ENCODE results near the gene AMBP.
"Not testable (repeated sequence)": the region's sequence is repeated elsewhere in the genome, so short reads cannot be mapped to it uniquely, and the experiment has no call there.

The AMBP gene

DNA sequence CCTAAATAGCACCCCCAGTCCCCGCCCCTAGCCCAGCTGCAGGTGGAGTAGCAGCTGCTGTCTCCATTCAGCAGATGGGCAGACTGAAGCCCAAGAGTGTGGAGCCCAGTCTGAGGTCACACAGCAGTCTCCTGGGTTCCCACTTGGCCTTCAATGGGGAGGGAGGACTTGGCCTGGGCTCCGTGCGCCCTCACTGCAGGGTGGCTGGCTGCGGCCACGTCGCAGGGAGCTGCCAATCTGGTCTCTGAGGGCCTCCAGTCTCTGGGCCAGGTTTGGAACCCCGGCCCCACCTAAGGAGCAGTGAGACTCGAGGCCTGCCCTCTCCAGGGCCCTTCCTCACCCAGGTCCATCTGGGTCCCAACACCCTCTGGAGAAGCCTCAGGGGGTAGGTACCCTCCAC is 13.6 kb upstream of the AMBP start:
- DNase-seq (ENCODE audit: low read depth in 2 of 2) = no peak

- no peak for DNase-seq (ENCODE audit: low read depth in 2 of 2)
These were observed 12.7 kb upstream of the AMBP start for GRCh38 chr9:114090798-114091197.

DNA sequence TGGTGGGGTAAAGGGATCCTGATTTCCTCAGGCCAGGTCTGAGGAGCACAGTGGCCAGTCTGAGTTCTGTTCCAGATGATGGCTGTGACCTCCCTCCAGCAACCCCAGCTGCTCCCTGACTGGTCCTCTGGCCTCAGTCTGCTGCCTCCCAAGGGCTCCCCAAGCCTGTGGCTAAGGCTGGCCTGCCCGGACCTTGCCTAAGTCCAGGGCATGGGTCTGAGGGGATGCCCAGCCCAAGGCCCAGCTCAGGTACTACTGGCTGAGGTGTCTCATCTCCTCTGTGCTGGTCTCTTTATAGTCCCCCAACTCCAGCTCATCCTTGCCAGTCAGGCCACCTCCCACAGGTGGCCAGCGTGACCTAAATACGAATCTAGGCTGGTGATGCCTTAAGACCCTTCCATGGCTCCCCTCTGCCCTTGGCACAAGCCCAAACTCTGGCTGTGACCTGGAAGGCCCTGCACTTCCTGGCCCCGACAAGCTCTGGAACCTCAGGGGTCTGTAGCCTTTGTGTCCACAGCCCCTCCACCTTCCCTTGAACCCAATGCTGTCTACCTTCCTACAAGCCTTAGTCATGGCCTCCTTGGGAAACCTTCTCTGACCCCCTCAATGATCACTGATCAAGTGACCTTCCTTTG is 11.2 kb upstream of the AMBP start:
- no peak for DNase-seq (ENCODE audit: low read depth in 2 of 2)

GRCh38 chr9:114088571-114089170 is 10.6 kb upstream of the AMBP start:
- DNase-seq (ENCODE audit: low read depth in 2 of 2) = no peak

- DNase-seq (ENCODE audit: low read depth in 2 of 2) = no peak
These were observed 9.6 kb upstream of the AMBP start for GRCh38 chr9:114087721-114088120.

DNA sequence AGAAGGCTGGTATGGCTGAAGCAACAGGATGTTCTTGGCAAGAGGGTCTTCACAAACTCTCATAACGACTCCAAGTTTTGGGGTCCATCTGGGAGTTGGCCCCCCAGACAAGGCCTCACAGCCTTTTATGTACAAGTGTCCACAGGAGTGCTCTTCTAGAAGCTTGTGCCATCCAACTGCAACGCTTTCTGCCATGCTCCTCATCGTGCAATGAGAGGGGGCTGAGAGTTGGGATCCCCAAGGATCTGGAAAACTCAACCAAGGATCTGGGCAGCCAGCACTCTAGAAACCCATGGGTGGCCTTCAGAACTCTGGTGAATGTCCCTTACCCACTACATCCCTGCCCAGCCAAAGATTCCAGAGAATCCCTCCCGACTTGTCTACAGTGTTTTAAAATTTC is 8.5 kb upstream of the AMBP start:
- no peak for DNase-seq (ENCODE audit: low read depth in 2 of 2)

GRCh38 chr9:114086009-114086408 is 7.9 kb upstream of the AMBP start:
- no peak for DNase-seq (ENCODE audit: low read depth in 2 of 2)

- no peak for DNase-seq (ENCODE audit: low read depth in 2 of 2)
These were observed 7.3 kb upstream of the AMBP start for GRCh38 chr9:114085387-114085789.

GRCh38 chr9:114084282-114085073 is 6.4 kb upstream of the AMBP start:
- no peak for DNase-seq (ENCODE audit: low read depth in 2 of 2)

- DNase-seq (ENCODE audit: low read depth in 2 of 2) = no peak
These were observed 5.6 kb upstream of the AMBP start for GRCh38 chr9:114083666-114084065.

DNA sequence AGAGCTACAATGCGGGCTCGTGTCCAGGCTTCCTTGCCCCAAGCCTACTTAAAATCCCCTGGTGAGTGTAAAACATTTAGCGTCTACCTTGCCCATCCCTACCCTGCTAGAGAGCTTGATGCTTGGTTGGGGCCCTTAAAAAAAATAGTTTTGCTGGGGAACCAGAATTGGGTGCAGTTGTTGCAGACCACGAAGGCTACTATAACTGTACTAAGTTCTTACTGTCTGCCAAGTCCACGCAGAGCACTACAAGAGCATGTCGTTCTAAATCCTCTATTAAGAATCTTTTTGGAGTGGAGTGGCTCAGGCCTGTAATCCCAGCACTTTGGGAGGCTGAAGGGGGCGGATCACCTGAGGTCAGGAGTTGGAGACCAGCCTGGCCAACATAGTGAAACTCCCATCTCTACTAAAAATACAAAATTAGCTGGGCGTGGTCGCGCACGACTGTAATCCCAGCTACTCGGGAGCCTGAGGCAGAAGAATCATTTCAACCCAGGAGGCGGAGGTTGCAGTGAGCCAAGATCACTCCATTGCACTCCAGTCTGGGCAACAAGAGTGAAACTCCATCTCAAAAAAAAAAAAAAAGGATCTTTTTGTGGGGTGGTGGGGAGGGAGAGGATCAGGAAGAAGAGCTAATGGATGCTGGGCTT is 4.8 kb upstream of the AMBP start:
- DNase-seq (ENCODE audit: low read depth in 2 of 2) = not testable (repeated sequence)

- peak; percentile 41 to 63 for DNase-seq (ENCODE audit: low read depth in 2 of 2)
These were observed 4.1 kb upstream of the AMBP start for GRCh38 chr9:114082017-114082762.

- DNase-seq (ENCODE audit: low read depth in 2 of 2) = no peak
These were observed 3.4 kb upstream of the AMBP start for GRCh38 chr9:114081441-114082016.

GRCh38 chr9:114080773-114081440 is 2.8 kb upstream of the AMBP start:
- DNase-seq (ENCODE audit: low read depth in 2 of 2) = no peak

DNA sequence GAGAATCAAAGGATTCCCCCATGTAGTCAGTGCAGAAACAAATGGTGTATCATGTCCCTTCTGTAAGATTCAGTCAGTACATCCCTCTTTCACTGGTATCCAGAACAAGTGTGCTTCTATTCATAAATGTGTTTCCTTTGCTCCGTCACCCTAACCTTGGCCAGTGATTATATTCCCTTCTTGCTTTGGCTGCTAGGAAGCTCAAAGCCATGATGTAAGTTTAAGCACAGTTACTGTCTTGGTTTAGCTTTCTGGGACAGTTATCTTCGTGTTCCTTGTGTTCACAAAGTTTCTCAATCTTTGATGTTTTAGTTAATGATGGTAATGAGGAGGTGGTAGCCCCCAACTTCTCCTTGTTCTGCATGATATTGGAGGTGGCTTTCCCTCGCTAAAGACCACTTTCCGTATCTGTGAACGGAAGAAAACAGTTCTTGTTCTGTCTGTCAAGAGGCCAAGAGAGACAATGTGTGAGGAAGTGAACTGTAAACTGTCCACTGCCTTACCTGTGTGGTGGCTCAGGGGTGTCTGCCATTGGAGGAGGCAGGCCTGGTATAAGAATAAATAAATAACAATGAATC is 2.2 kb upstream of the AMBP start:
- no peak for DNase-seq (ENCODE audit: low read depth in 2 of 2)

DNA sequence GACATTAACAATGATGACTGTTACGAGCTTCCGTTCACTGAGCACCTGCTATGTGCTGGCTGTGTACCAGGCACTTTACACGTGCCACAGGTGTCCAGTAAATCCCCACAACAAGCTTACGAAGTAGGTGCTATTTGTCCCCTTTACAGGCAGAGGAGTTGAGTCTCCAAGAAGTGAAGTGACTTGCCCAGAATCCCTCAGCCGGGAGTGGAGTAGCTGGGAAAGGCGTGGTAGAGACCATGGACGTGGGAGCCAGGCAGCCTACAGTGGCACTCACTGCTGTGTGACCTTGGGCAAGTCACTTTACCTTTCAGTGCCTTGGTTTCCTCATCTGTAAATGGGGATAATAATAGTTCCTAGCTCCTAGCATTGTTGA is 669 bp upstream of the AMBP start:
- DNase-seq (ENCODE audit: low read depth in 2 of 2) = no peak

DNA sequence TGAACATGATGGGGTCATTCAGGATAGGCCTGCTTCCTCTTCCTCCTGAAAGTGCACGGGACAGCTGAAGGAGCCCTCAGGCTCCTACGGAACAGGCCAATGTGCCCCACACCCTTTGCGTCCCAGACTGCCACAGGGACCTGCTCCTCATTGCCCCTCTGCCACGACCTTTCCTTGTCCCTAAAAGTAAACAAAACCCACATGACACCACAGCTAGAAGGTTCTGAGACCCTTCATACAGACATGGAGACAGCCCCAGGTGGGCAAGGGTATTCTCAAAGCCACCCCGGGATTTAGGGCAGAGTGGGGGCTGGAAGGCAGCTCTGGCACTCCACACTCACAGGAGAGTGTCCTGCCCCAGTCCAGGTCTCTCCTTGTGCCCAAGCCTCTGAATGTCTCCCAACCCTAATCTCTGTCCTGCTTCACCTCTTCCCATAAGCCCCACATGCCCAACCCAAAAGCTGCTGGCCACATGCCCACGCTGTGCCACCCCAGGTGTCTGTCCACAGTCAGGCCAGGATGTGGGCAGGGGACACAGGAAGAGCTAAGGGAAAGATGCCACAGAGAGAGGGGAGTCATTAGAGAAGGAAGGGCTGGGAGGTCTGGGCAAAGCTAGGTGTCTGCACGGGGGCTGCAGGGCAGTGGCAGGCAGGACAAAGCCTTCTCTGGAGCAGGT is 800 bp downstream of the AMBP start:
- DNase-seq (ENCODE audit: low read depth in 2 of 2) = no peak

- no peak for DNase-seq (ENCODE audit: low read depth in 2 of 2)
These were observed 1.6 kb downstream of the AMBP start for GRCh38 chr9:114076237-114077161.

DNA sequence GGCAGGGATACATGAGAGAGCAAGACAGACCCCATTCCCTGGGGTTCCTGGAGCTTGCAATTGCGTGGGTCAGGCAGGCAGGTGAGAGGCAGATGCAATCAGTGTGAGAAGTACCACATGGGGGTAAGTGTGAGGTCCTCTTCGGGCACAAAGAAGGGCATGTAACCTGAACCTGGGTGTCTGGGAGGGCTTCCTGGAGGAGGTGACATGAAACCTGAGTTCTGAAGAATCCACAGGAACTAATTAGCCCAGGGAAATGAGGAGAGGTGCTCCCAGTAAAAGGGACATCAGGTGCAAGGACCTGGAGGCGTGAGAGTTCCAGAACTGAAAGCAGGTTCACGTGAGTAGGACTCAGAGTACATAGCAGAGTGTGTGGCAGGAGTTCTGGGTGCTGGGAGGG is 2.5 kb downstream of the AMBP start:
- DNase-seq (ENCODE audit: low read depth in 2 of 2) = no peak
